GM21576 (cell line): ENCODE results near the gene CLDN4.
"Not testable (repeated sequence)": the region's sequence is repeated elsewhere in the genome, so short reads cannot be mapped to it uniquely, and the experiment has no call there.

ENCODE experiments used
- ATAC-seq: cut with Tn5 transposase; IDR thresholded peaks from one replicate; pipeline ENCODE4 v1.9.1; 2021; ENCODE audit warnings: mild to moderate bottlenecking, moderate library complexity; ENCODE audit not compliant: unreplicated experiment

CLDN4 gene

GRCh38 chr7:73823257-73823656, 7.5 kb upstream of the CLDN4 start:
- no peak for ATAC-seq

GRCh38 chr7:73823873-73824592, 6.8 kb upstream of the CLDN4 start:
- no peak for ATAC-seq

GRCh38 chr7:73824986-73825385, 5.8 kb upstream of the CLDN4 start:
- ATAC-seq: no peak

- ATAC-seq: no peak
Observed at GRCh38 chr7:73827567-73828106, 3.2 kb upstream of the CLDN4 start.

- ATAC-seq: no peak
Observed at GRCh38 chr7:73828107-73828803, 2.5 kb upstream of the CLDN4 start.

GRCh38 chr7:73828972-73829371, 1.8 kb upstream of the CLDN4 start:
- no peak for ATAC-seq

GRCh38 chr7:73829505-73829904, 1.3 kb upstream of the CLDN4 start:
- ATAC-seq: no peak

GRCh38 chr7:73829921-73830680, 695 bp upstream of the CLDN4 start:
- no peak for ATAC-seq

GRCh38 chr7:73831584-73831833, 713 bp downstream of the CLDN4 start:
- no peak for ATAC-seq

GRCh38 chr7:73831834-73832651, 1.2 kb downstream of the CLDN4 start:
- no peak for ATAC-seq

- no peak for ATAC-seq
Observed at GRCh38 chr7:73832806-73833205, 2.0 kb downstream of the CLDN4 start.

- ATAC-seq: no peak
Observed at GRCh38 chr7:73833251-73833919, 2.6 kb downstream of the CLDN4 start.

- ATAC-seq: no peak
Observed at GRCh38 chr7:73834626-73835191, 3.9 kb downstream of the CLDN4 start.

GRCh38 chr7:73837167-73837566, 6.4 kb downstream of the CLDN4 start:
- ATAC-seq: not testable (repeated sequence)

GRCh38 chr7:73838642-73839041, 7.8 kb downstream of the CLDN4 start:
- no peak for ATAC-seq

- no peak for ATAC-seq
Observed at GRCh38 chr7:73839290-73839689, 8.5 kb downstream of the CLDN4 start.

- no peak for ATAC-seq
Observed at GRCh38 chr7:73839743-73840714, 9.2 kb downstream of the CLDN4 start.

- no peak for ATAC-seq
Observed at GRCh38 chr7:73840715-73841379, 10.1 kb downstream of the CLDN4 start.
